H1 (cell line): Measurements from ENCODE around the gene EPB41L2. TPM values are rescaled to one million over a fixed set of nuclear protein-coding genes. Genes with fewer than 3 reads are reported as not detected.

ENCODE experiments used
- BRCA1 ChIP-seq: IDR thresholded peaks from 2 replicates; pipeline ENCODE4 v1.6.1; 2012; ENCODE audit warnings: low read depth, low read length, improper control_type of control experiment
- CHD2 ChIP-seq: IDR thresholded peaks from 2 replicates; pipeline ENCODE4 v1.6.1; 2012; ENCODE audit warnings: low read length, improper control_type of control experiment
- CHD7 ChIP-seq: fragments of 300-600 bp; sonication (generic); IDR thresholded peaks from 2 replicates; pipeline ENCODE4 v1.7.1; 2012; ENCODE audit warnings: low read length, moderate library complexity, mild to moderate bottlenecking, inconsistent platforms; ENCODE audit not compliant: insufficient replicate concordance
- HDAC6 ChIP-seq: IDR thresholded peaks from one replicate; pipeline ENCODE4 v1.7.1; 2012; ENCODE audit warnings: low read depth, mild to moderate bottlenecking, inconsistent platforms, low read length, moderate library complexity
- MAFK ChIP-seq: IDR thresholded peaks from 2 replicates; pipeline ENCODE4 v1.6.1; 2012; ENCODE audit warnings: low read depth, mild to moderate bottlenecking, improper control_type of control experiment, low read length
- PHF8 ChIP-seq: fragments of 200-600 bp; sonication (generic); conservative IDR thresholded peaks from 2 replicates; pipeline ENCODE4 v1.7.1; 2012; ENCODE audit warnings: low read depth, mild to moderate bottlenecking, inconsistent platforms, low read length, moderate library complexity
- SAP30 ChIP-seq: fragments of 300-600 bp; sonication (generic); IDR thresholded peaks from 2 replicates; pipeline ENCODE4 v1.7.1; 2012; ENCODE audit warnings: low read length, moderate library complexity, mild to moderate bottlenecking, inconsistent platforms; ENCODE audit not compliant: insufficient read depth, insufficient replicate concordance
- SIX5 ChIP-seq: IDR thresholded peaks from 2 replicates; pipeline ENCODE4 v1.6.1; 2011; ENCODE audit warnings: mild to moderate bottlenecking, low read depth, low read length
- polyA plus RNA-seq, 7 experiments: library from polyadenylated mRNA; depleted of rRNA in 3 of 7; stranded (reverse) in 5 of 7; unstranded in 2 of 7; fragments of >200 nt in 5 of 7; fragments of 200-250 nt in 2 of 7; gene quantifications; 1 replicate in 5 of 7; 2 replicates in 1 of 7; 4 replicates in 1 of 7; pipeline versions ENCODE4 v1.2.1 to v1.2.3, GENCODE V29; 2011 to 2013; ENCODE audit warnings: missing spikeins in 2 of 7, mixed read lengths in 2 of 7
- total RNA-seq: library from RNA; stranded (reverse); fragmentation: NEBNext Ultra II Directional; extraction: Animal tissue kit (Norgen Biotek cat#: 25700); gene quantifications from 2 replicates; pipeline ENCODE4 v1.2.1, GENCODE V29; 2021

EPB41L2 gene
- total and polyA plus RNA-seq, 2 of the 8 experiments (the other 6 are each of a cell fraction or from before 2014, with no cell fraction given), result 22.5 to 123 TPM

GRCh38 chr6:131037194-131037897 is 25.7 kb downstream of the EPB41L2 start (continued):
- TF ChIP-seq CHD7 (no peak), SAP30 (no peak), PHF8 (no peak), CHD2 (no peak), HDAC6 (no peak), BRCA1 (no peak), MAFK (no peak), SIX5 (no peak)
